AG04450 (cell line): Measurements from ENCODE around the gene E2F3. TPM values are rescaled to one million over a fixed set of nuclear protein-coding genes. Genes with fewer than 3 reads are reported as not detected.

Experiments used
- CTCF ChIA-PET: fragments of 300-600, 350-600 bp; formaldehyde crosslinking; extraction: SDS; loops from one replicate; lab custom pipeline; 2022; ENCODE audit warnings: antibody characterized with exemption, inconsistent platforms; lab: Charles Lee
- POLR2A ChIA-PET: fragments of 350-600 bp; formaldehyde crosslinking; extraction: SDS; loops from one replicate; lab custom pipeline; 2021; ENCODE audit warnings: antibody characterized with exemption, inconsistent platforms; lab: Yijun Ruan, JAX
- DNase-seq: peaks from one replicate; pipeline ENCODE4 v3.0.0-alpha.2; 2011; ENCODE audit warnings: low read depth, low spot score
- H3K27ac ChIP-seq: one replicate; pipeline ENCODE4 v1.5.1; 2012; ENCODE audit warnings: low read depth, low read length, control low read depth
- H3K27me3 ChIP-seq: one replicate; pipeline ENCODE4 v1.6.0; 2012; ENCODE audit warnings: low read length; ENCODE audit not compliant: control insufficient read depth, insufficient read depth
- H3K4me3 ChIP-seq: 2 replicates; pipeline ENCODE4 v1.5.1; 2011; ENCODE audit warnings: mild to moderate bottlenecking, low read depth, low read length, control low read depth
- H3K9me3 ChIP-seq: 2 replicates; pipeline ENCODE4 v1.5.1; 2012; ENCODE audit warnings: low read length; ENCODE audit not compliant: control insufficient read depth, insufficient read depth
- polyA plus RNA-seq: library from polyadenylated mRNA; depleted of rRNA; stranded (reverse); fragments of >200 nt; gene quantifications from 2 replicates; pipeline ENCODE4 v1.2.3, GENCODE V29; 2011
- TF ChIP-seq, protein P1 (sequence below): IDR thresholded peaks from 2 replicates; pipeline ENCODE4 v1.5.1; 2011; ENCODE audit warnings: low read depth, low read length, control low read depth, inconsistent platforms

The E2F3 gene
- polyA plus RNA-seq, 1 experiment = 10.7 TPM

DNA sequence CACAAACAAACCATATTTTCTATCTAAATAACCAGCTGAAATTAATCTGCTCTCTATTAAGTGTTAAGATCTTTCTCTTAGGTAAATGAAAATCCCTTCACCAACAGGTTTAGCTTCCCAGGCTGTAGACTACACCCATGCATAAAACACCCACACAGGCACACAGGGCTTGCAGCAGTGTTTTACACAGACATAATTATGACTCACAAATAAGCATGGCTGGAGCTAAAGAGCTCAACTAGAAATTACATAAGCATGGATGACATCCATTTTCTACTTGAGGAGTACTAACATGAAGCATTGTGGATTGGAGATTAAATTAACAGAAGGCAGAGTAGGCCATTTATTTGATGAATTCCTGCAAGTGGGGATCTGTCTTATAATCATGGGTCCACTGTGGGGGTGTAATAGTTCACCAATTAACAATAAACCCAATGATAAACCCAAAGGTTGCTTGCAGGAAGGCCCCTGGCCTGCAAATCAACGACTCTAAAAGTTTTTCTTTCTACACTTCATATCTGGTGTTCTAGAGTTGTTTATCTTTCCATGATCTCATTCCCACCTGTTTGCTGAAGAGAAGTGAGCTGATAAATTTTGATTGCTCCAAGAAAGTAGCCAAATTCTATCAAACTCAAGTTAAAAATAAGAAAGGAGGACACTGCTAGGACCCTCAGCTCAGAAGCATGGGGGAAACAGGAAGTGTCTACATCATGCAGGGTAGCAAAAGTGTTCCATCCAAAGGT, 33.8 kb upstream of the E2F3 start:
- Histone ChIP-seq H3K9me3 (no peaks in the 10 kb centered on the region), H3K27me3 (no peaks in the 10 kb centered on the region), H3K27ac (no peak overlapping the region), H3K4me3 (no peak overlapping the region)
- ChIA-PET CTCF (interaction anchor here (0.6 to 1.4 kb wide), 2 partner anchors 36 to 123 kb away, joined by 3 to 6 read pairs; no protein-coding TSS in a partner anchor), POLR2A (interaction anchor here (0.7 kb wide), 1 partner anchor 1164 kb away, joined by 3 read pairs; no protein-coding TSS in a partner anchor)
- no peak for DNase-seq
- TF ChIP-seq, protein P1, sequence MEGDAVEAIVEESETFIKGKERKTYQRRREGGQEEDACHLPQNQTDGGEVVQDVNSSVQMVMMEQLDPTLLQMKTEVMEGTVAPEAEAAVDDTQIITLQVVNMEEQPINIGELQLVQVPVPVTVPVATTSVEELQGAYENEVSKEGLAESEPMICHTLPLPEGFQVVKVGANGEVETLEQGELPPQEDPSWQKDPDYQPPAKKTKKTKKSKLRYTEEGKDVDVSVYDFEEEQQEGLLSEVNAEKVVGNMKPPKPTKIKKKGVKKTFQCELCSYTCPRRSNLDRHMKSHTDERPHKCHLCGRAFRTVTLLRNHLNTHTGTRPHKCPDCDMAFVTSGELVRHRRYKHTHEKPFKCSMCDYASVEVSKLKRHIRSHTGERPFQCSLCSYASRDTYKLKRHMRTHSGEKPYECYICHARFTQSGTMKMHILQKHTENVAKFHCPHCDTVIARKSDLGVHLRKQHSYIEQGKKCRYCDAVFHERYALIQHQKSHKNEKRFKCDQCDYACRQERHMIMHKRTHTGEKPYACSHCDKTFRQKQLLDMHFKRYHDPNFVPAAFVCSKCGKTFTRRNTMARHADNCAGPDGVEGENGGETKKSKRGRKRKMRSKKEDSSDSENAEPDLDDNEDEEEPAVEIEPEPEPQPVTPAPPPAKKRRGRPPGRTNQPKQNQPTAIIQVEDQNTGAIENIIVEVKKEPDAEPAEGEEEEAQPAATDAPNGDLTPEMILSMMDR = no peak

DNA sequence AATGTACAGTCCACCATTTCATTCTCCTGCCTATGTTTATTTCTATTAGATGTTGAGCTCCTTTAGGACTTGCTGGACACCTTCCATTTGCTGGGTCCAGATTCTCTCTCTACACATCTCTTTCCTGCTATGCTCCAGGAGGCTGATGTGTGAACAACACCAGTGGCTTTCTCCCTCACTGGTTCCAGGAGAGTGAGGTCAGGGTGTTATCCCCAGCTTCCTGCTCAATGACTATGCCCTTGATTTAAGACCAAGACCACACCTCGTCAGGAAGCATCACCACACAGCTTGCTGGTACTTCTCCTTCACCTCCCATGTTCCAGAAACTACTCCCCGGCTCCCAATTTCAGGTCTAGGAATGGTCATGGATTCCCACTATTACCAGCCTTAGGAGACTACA, 31.3 kb upstream of the E2F3 start:
- CTCF ChIA-PET = no interaction called here
- Histone ChIP-seq H3K27me3 (no peaks in the 10 kb centered on the region), H3K4me3 (no peak overlapping the region), H3K27ac (no peak overlapping the region), H3K9me3 (no peaks in the 10 kb centered on the region)
- TF ChIP-seq, protein P1 = no peak
- POLR2A ChIA-PET = no interaction called here
- DNase-seq = no peak

DNA sequence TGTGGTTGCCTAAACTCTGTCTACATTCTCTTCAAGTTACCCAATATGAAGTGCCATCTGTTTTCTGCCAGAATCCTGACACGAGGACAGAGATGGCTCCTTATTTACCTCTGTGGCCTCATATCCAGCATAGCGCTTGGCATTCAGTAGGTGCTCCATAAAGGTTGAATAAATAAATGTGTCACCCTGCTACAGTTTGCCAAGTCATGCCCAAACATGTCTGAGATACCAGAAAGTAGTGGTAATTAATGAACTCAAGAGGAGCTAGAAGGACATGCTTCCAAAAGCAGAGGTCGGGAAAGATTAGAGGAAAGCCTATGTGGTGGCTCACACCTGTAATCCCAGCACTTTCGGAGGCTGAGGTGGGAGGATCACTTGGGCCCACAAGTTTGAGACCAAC, 30.9 kb upstream of the E2F3 start:
- Histone ChIP-seq H3K27ac (no peak overlapping the region), H3K4me3 (no peak overlapping the region), H3K9me3 (no peaks in the 10 kb centered on the region), H3K27me3 (no peaks in the 10 kb centered on the region)
- POLR2A ChIA-PET = no interaction called here
- CTCF ChIA-PET = no interaction called here
- TF ChIP-seq, protein P1 = no peak
- DNase-seq = no peak

DNA sequence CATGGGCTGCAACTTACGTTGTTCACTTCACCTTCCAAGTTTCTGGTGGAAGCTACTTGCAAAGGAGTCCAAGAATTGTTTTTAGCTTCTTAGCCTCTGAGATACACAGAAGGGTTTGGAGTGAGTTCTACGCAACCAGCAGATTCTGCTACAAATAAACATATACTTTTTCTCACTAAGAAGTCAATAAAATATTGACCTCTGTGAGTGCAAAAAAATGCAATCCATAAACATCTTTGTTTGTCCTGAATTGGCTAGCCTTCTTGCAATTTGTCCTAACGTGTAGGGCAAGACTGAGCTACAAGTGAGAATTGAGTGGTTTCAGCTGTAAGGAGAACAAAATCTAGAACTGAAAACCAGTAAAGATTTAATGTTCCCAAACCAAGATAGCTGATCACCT, 26.2 kb upstream of the E2F3 start:
- TF ChIP-seq, protein P1 = no peak
- ChIA-PET CTCF (interaction anchor here (1.4 to 2.0 kb wide), 3 partner anchors 85 to 249 kb away, joined by 4 to 7 read pairs (median 5); no protein-coding TSS in a partner anchor), POLR2A (no interaction called here)
- Histone ChIP-seq H3K9me3 (no peaks in the 10 kb centered on the region), H3K27ac (no peak overlapping the region), H3K27me3 (no peaks in the 10 kb centered on the region), H3K4me3 (no peak overlapping the region)
- no peak for DNase-seq

DNA sequence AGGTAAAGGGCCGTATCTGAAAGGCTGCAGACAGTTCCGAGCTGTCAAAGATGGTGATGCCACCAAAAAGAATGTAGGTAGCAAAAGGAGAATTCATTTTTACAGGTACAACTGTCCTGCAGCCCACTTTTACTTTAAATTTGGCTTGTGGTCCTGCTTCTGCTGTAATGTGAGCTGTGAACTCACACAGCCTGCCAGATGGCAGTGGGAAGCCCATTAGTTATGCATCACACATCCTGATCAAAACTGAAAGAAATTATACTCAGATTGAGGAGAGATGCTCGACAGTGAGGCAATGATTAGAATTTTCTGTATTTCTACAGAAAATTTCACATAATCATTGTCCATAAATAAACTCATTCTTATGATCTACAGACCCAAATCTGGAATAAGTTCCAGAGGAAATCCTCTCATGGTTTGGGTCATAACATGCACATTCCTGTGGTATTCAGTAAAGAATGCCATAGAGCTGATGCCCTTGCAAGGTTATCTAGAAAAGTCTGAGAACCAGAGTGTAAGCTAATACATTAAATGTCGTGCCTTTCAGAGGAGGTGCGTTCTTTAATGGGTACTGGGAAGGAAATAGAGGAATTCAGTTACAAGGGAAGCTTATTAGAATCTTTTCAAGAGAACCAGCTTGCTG, 23.9 kb upstream of the E2F3 start:
- H3K4me3 ChIP-seq = no peak overlapping the region
- TF ChIP-seq, protein P1 = no peak
- no peak overlapping the region for H3K27ac ChIP-seq
- CTCF ChIA-PET = interaction anchor here (0.5 to 4.2 kb wide), 5 partner anchors 11 to 252 kb away, joined by 3 to 20 read pairs (median 6); no protein-coding TSS in a partner anchor
- peak; percentile 53 for DNase-seq
- POLR2A ChIA-PET = interaction anchor here (0.7 kb wide), 1 partner anchor 25 kb away, joined by 4 read pairs; no protein-coding TSS in a partner anchor
- H3K9me3 ChIP-seq = peaks cover 5% of the 10 kb centered on the region; the same call in 1 of the 2 replicates
- no peaks in the 10 kb centered on the region for H3K27me3 ChIP-seq
